ENCODE measurements around the gene MPPED1.

GRCh38 chr22:43529461-43529860 lies 117.6 kb downstream of the MPPED1 start:
- TF ChIP-seq CTCF (IDR thresholded peaks at IDR 0.05 in 8 of 11, conservative IDR thresholded peaks at IDR 0.05 in 3 of 11) (no peak), POLR2A (IDR thresholded peaks at IDR 0.05) (no peak)
